ENCODE data around the gene ZNF212.

Gene ZNF212

GRCh38 chr7:149289262-149289661, 49.8 kb downstream of the ZNF212 start:
- DNase-seq: no peak

DNA sequence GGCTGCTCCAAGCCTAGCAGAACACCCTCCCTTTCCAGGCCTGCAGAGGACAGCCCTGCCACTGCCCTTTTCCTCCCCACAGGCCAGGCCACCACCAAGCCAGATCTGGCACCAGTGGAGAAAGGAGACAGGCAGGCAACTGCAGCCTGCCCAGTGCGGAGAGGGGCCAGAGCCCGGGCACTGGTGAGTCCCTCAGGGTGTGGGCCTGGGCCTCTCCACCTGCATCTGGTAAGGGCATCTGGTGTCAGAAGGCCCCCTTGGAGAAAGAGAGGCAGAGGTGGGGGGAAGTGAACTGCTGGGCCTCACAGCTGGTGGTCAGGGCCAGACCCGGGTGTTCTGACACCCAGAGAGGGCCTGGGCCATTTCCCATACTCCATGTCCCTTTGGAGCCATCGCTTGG, 50.4 kb downstream of the ZNF212 start:
- DNase-seq: no peak

- no peak for DNase-seq
Observed at GRCh38 chr7:149291036-149291780, 51.8 kb downstream of the ZNF212 start.

- DNase-seq: no peak
Observed at GRCh38 chr7:149291781-149292461, 52.5 kb downstream of the ZNF212 start.

DNA sequence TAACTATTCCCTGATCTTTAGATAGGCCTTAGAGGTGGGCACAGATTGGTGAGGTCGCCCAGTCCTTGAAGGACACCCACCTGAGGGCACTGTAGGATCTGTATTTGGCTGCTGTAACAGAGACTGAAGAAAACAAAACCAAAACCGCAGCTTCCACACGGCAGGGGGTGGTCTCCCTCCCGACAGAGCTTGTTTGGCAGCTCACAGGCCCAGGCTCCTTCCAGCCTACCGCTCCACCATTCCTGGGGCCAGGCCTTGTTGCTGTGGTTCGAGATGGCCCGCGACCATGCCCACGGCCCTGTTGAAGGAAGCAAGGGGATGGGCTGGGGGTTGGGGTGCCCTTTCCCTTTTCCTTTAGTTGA, 53.0 kb downstream of the ZNF212 start:
- no peak for DNase-seq

- DNase-seq: no peak
Observed at GRCh38 chr7:149293338-149293737, 53.9 kb downstream of the ZNF212 start.

DNA sequence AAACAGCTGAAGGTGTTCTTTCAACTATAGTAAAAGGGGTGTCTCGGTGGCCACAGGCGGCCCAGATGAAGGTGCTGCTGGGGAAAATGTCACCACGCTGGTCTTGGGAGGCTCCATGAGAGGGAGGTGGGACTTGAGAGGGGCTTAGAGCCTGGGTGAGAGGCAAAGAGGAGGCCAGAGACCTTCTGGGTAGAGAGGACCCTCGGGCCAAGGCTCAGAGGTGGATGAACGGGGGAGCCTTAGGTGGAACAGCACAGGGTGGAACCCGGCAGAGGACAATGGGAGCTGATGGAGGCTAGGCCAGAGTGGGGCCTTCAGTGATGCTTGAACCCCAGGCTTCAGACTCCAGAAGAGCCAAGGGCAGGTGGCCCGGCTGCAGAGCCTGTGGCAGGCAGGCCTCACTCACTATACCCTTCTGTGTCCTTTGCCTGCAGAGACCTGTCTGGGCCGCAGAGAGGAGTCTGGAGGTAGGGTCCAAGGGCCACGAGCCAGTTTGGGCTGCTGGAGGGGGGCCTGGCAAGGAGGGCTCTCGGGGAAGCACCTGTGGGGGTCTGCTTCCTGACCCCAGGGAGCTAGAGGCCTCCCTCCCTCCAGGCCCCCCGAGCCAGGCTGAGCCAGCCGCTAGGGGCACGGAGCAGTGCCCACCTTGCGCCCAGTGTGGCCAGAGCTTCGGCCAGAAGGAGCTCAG, 54.6 kb downstream of the ZNF212 start:
- no peak for DNase-seq

- no peak for DNase-seq
Observed at GRCh38 chr7:149294634-149295480, 55.4 kb downstream of the ZNF212 start.

DNA sequence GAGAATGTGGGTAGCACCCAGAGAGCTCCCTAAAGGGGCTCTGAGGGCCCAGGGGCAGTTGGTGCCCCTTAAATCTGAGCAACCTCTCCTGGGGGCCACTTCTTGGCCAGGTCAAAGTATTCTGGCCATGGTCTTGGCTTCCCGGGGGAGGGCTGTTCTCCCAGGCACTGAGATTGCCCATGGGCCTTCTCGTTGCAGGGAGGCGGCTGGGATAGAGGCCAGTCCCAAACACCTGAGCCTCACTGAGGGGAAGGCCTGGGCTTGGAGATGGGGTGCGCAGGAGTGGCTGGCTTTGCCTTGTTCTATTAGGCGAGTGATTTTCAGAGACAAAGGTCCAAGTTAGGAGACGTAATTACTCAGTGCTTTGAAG, 56.0 kb downstream of the ZNF212 start:
- DNase-seq: no peak

- DNase-seq: no peak
Observed at GRCh38 chr7:149296368-149296767, 56.9 kb downstream of the ZNF212 start.

DNA sequence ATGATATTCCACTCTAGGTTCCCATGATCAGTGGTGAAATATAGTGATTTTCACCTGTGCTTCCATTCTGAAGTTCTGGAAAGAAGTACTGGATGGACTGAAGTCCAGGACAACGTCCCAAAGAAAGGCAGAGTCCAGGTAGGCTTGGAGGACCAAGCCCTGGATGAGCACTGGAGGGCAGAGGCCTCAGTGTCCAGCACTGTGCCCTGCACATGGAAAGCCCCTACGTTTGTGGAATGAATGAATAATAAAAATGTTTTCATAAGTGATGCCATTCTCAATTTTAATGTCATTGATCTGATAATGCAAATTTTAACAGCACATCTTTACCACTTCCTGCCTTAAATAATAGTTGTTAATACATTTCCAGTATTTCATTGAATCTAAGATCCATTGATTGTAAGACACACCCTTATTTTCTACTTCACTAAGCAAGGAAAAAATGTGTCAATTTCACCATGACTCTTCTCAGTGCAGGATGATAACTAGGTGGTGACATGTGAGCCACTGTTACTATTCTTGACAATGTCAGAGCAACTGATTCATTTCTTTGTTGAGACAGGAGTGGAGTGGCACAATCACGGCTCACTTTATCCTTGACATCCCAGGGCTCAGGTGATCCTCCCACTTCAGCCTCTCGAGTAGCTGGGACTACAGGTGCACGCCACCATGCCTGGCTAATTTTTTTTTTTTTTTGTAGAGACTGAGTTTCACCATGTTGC, 57.7 kb downstream of the ZNF212 start:
- DNase-seq: no peak

GRCh38 chr7:149300620-149301285, 61.3 kb downstream of the ZNF212 start:
- DNase-seq: no peak

GRCh38 chr7:149302222-149302621, 62.8 kb downstream of the ZNF212 start:
- DNase-seq: no peak

- no peak for DNase-seq
Observed at GRCh38 chr7:149302865-149303264, 63.4 kb downstream of the ZNF212 start.

DNA sequence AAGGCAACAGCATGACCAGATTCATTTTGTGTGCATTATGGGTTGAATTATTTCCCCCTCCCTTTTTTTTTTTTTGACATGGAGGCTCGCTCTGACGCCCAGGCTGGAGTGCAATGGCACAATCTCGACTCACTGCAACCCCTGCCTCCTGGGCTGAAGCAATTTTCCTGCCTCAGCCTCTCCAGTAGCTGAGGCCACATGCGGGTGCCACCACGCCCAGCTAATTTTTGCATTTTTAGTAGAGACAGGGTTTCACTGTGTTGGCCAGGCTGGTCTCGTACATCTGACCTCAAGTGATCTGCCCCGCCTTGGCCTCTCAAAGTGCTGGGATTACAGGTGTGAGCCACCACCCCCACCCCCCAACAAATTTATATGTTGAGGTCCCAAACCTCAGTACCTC, 64.6 kb downstream of the ZNF212 start:
- no peak for DNase-seq

Data from activated naive CD4-positive, alpha-beta T cell treated with anti-CD3 and anti-CD28 coated beads, Interleukin-2, amount 50 U/mL, for 16 hours (primary cell).